Neutrophil (primary cell): Measurements from ENCODE around the gene STIM2.

Source experiments
- H3K27ac ChIP-seq: fragments of 200-600 bp; sonication (generic); 2 replicates; pipeline ENCODE4 v1.5.1; 2016; ENCODE audit warnings: mild to moderate bottlenecking, moderate library complexity
- H3K27me3 ChIP-seq: fragments of 200-600 bp; sonication (generic); 2 replicates; pipeline ENCODE4 v1.6.0; 2016; ENCODE audit warnings: mild to moderate bottlenecking
- H3K36me3 ChIP-seq: fragments of 200-600 bp; sonication (generic); 2 replicates; pipeline ENCODE4 v1.5.1; 2017
- H3K4me1 ChIP-seq, 2 experiments: fragments of 200-600 bp in 1 of 2; sonication (generic) in 1 of 2; 1 replicate in 1 of 2; 2 replicates in 1 of 2; pipeline versions ENCODE4 v1.5.1 to v1.6.1; 2013 to 2016; ENCODE audit warnings: low read depth in 1 of 2, low read length in 1 of 2, mild to moderate bottlenecking in 1 of 2, moderate library complexity in 1 of 2; ENCODE audit not compliant: control insufficient read depth in 1 of 2, insufficient read depth in 1 of 2
- H3K4me3 ChIP-seq, 2 experiments: fragments of 200-600 bp in 1 of 2; sonication (generic) in 1 of 2; 1 replicate in 1 of 2; 2 replicates in 1 of 2; pipeline ENCODE4 v1.5.1; 2013 to 2016; ENCODE audit warnings: low read depth in 1 of 2, low read length in 1 of 2, mild to moderate bottlenecking in 1 of 2, moderate library complexity in 1 of 2
- H3K9me3 ChIP-seq: fragments of 200-600 bp; sonication (generic); 2 replicates; pipeline ENCODE4 v1.5.1; 2016
- CTCF ChIP-seq: fragments of 200-600 bp; sonication (generic); IDR thresholded peaks from 2 replicates; pipeline ENCODE4 v1.5.1; 2016; ENCODE audit warnings: antibody characterized with exemption

Gene STIM2

GRCh38 chr4:27043200-27043599 lies 182.6 kb downstream of the STIM2 start:
- peaks cover 28 to 30% of the 10 kb centered on the region in 2 experiments for H3K4me1 ChIP-seq
- peaks cover 5% of the 10 kb centered on the region for H3K27me3 ChIP-seq
- H3K36me3 ChIP-seq = no peaks in the 10 kb centered on the region
- TF ChIP-seq CTCF = no peak
- H3K9me3 ChIP-seq = no peaks in the 10 kb centered on the region
- H3K4me3 ChIP-seq = no peak overlapping the region
- H3K27ac ChIP-seq = no peak overlapping the region

GRCh38 chr4:27046851-27047250 lies 186.2 kb downstream of the STIM2 start:
- Histone ChIP-seq H3K4me1 (peaks cover 11 to 15% of the 10 kb centered on the region in 2 experiments), H3K27ac (no peak overlapping the region), H3K4me3 (no peak overlapping the region), H3K9me3 (no peaks in the 10 kb centered on the region), H3K36me3 (no peaks in the 10 kb centered on the region), H3K27me3 (peaks cover 40% of the 10 kb centered on the region)
- TF ChIP-seq CTCF = no peak

GRCh38 chr4:27048429-27049238 lies 188.0 kb downstream of the STIM2 start:
- Histone ChIP-seq H3K36me3 (no peaks in the 10 kb centered on the region), H3K27me3 (peaks cover 57% of the 10 kb centered on the region), H3K4me1 (peaks cover 11 to 15% of the 10 kb centered on the region in 2 experiments), H3K9me3 (no peaks in the 10 kb centered on the region), H3K27ac (no peak overlapping the region), H3K4me3 (no peak overlapping the region)
- peak; percentile 76 for TF ChIP-seq CTCF

- Histone ChIP-seq H3K4me3 (no peak overlapping the region), H3K4me1 (peaks cover 11 to 15% of the 10 kb centered on the region in 2 experiments), H3K27ac (no peak overlapping the region), H3K27me3 (peaks cover 64% of the 10 kb centered on the region), H3K9me3 (no peaks in the 10 kb centered on the region), H3K36me3 (no peaks in the 10 kb centered on the region)
- no peak for TF ChIP-seq CTCF
Observed at GRCh38 chr4:27049239-27049829, 188.7 kb downstream of the STIM2 start.

- no peak overlapping the region for H3K27ac ChIP-seq
- peaks cover 11 to 14% of the 10 kb centered on the region in 2 experiments for H3K4me1 ChIP-seq
- peaks cover 73% of the 10 kb centered on the region for H3K27me3 ChIP-seq
- no peaks in the 10 kb centered on the region for H3K36me3 ChIP-seq
- H3K9me3 ChIP-seq = no peaks in the 10 kb centered on the region
- TF ChIP-seq CTCF = no peak
- no peak overlapping the region for H3K4me3 ChIP-seq
Observed at GRCh38 chr4:27050731-27051130, 190.1 kb downstream of the STIM2 start.
